ENCODE measurements around the gene TAC3. TPM values are rescaled to one million over a fixed set of nuclear protein-coding genes. Genes with fewer than 3 reads are reported as not detected.

Gene TAC3
- total RNA-seq, 4 donors from 2014 or later, result not detected

- no peak overlapping the region for H3K4me3 ChIP-seq
- DNase-seq (no peak), ATAC-seq (no peak)
- intact Hi-C loops (cut with DNase I; ENCODE audit: low total_unique reads), result no loop called here
- no peak overlapping the region for H3K27ac ChIP-seq
- peaks cover 0 to 3% of the 10 kb centered on the region in 2 donors for H3K4me1 ChIP-seq
- H3K27me3 ChIP-seq, result no peaks in the 10 kb centered on the region
- in situ Hi-C loops (cut with MboI; ENCODE audit: low sequenced_read_pairs in 4 of 4), result no loop called here
- TF ChIP-seq POLR2A (IDR thresholded peaks at IDR 0.05) (no peak), CTCF (IDR thresholded peaks at IDR 0.05 in 4 of 5, conservative IDR thresholded peaks at IDR 0.05 in 1 of 5) (no peak)
- H3K36me3 ChIP-seq, result peaks cover 0 to 14% of the 10 kb centered on the region in 2 donors
- no peaks in the 10 kb centered on the region for H3K9me3 ChIP-seq
Observed at GRCh38 chr12:56993346-56993745, 23.0 kb downstream of the TAC3 start.

- Histone ChIP-seq H3K4me3 (no peak overlapping the region), H3K27me3 (no peaks in the 10 kb centered on the region), H3K27ac (peak overlapping the region in 3 of 4 donors; percentile 21 to 27 (median 26)), H3K9me3 (no peaks in the 10 kb centered on the region), H3K4me1 (peaks cover 0 to 6% of the 10 kb centered on the region in 2 donors), H3K36me3 (peaks cover 0 to 14% of the 10 kb centered on the region in 2 donors)
- ATAC-seq (peak in 1 of 2 donors; percentile 32), DNase-seq (peak; percentile 27 to 42)
- TF ChIP-seq CTCF (IDR thresholded peaks at IDR 0.05 in 4 of 5, conservative IDR thresholded peaks at IDR 0.05 in 1 of 5), result no peak
- TF ChIP-seq POLR2A (IDR thresholded peaks at IDR 0.05), result no peak
- in situ Hi-C loops (cut with MboI; ENCODE audit: low sequenced_read_pairs in 4 of 4) (no loop called here), intact Hi-C loops (cut with DNase I; ENCODE audit: low total_unique reads) (no loop called here)
Observed at GRCh38 chr12:56991319-56992246, 24.7 kb downstream of the TAC3 start.

- in situ Hi-C loops (cut with MboI; ENCODE audit: low sequenced_read_pairs in 4 of 4), result no loop called here
- H3K4me3 ChIP-seq, result no peak overlapping the region
- intact Hi-C loops (cut with DNase I; ENCODE audit: low total_unique reads), result no loop called here
- peaks cover 0 to 8% of the 10 kb centered on the region in 2 donors for H3K36me3 ChIP-seq
- DNase-seq, result no peak
- no peaks in the 10 kb centered on the region for H3K9me3 ChIP-seq
- peaks cover 0 to 6% of the 10 kb centered on the region in 2 donors for H3K4me1 ChIP-seq
- peak overlapping the region in 3 of 4 donors; percentile 9 to 26 (median 21) for H3K27ac ChIP-seq
- no peaks in the 10 kb centered on the region for H3K27me3 ChIP-seq
- no peak for ATAC-seq
- TF ChIP-seq POLR2A (IDR thresholded peaks at IDR 0.05) (no peak), CTCF (IDR thresholded peaks at IDR 0.05 in 4 of 5, conservative IDR thresholded peaks at IDR 0.05 in 1 of 5) (no peak)
Observed at GRCh38 chr12:56990648-56991318, 25.5 kb downstream of the TAC3 start.

- DNase-seq (no peak), ATAC-seq (no peak)
- Histone ChIP-seq H3K9me3 (no peaks in the 10 kb centered on the region), H3K4me1 (peaks cover 0 to 6% of the 10 kb centered on the region in 2 donors), H3K27me3 (no peaks in the 10 kb centered on the region), H3K36me3 (peaks cover 0 to 1% of the 10 kb centered on the region in 2 donors), H3K27ac (no peak overlapping the region), H3K4me3 (no peak overlapping the region)
- in situ Hi-C loops (cut with MboI; ENCODE audit: low sequenced_read_pairs in 4 of 4), result loop anchor here (5.0 kb wide), 1 partner anchor 233 kb away; no protein-coding TSS in a partner anchor
- TF ChIP-seq POLR2A (IDR thresholded peaks at IDR 0.05) (no peak), CTCF (IDR thresholded peaks at IDR 0.05 in 4 of 5, conservative IDR thresholded peaks at IDR 0.05 in 1 of 5) (no peak)
- intact Hi-C loops (cut with DNase I; ENCODE audit: low total_unique reads), result no loop called here
Observed at GRCh38 chr12:56989861-56990610, 26.3 kb downstream of the TAC3 start.

All from gastrocnemius medialis (tissue), 4 donors.